ENCODE data around the gene RND2. TPM values are rescaled to one million over a fixed set of nuclear protein-coding genes. Genes with fewer than 3 reads are reported as not detected.

RND2 gene
- total and polyA plus RNA-seq, 2 of the 4 experiments (the other 2 are of a cell fraction), result 1.1 to 1.9 TPM

- WGBS, 2 experiments (ENCODE audit: extremely low coverage in 2 of 2, insufficient read length in 1 of 2), result no CpG with 5 or more reads among the region's 7 CpGs
Measured at GRCh38 chr17:43056051-43056450, 31.0 kb downstream of the RND2 start.

More at GRCh38 chr17:43056051-43056450, 31.0 kb downstream of the RND2 start:
- in situ Hi-C loops (cut with MboI; ENCODE audit: low sequenced_read_pairs) (loop anchor here (25.0 kb wide), 1 partner anchor 94 kb away; the partner anchor contains the start of gene AARSD1), dilution Hi-C loops (cut with HindIII; ENCODE audit: low sequenced_read_pairs, unreplicated experiment) (no loop called here), intact Hi-C loops (cut with micrococcal nuclease) (no loop called here)
- H2BK15ac ChIP-seq (ENCODE audit: low read depth, low read length), result no peak overlapping the region
- H2AK9ac ChIP-seq (replicated peaks; ENCODE audit: low read depth, low read length, poor library complexity), result no peak overlapping the region
- no peak overlapping the region for H3K56ac ChIP-seq (ENCODE audit: extremely low read depth, insufficient read depth, low read length)
- TF ChIP-seq RAD21 (IDR thresholded peaks at IDR 0.05; ENCODE audit: low read length) (no peak), MAZ (IDR thresholded peaks at IDR 0.05; ENCODE audit: borderline replicate concordance, low read depth, low read length) (no peak), POLR2A (IDR thresholded peaks at IDR 0.05; ENCODE audit: low read depth, low read length) (no peak), FOS (IDR thresholded peaks at IDR 0.05; ENCODE audit: low read depth, low read length) (no peak), ELK1 (IDR thresholded peaks at IDR 0.05; ENCODE audit: borderline replicate concordance, low read depth, low read length) (no peak), NFE2L2 (IDR thresholded peaks at IDR 0.05; ENCODE audit: low read depth, low read length) (no peak)
- no peak overlapping the region for H4K8ac ChIP-seq (ENCODE audit: low read depth in 2 of 2, low read length in 2 of 2)
- H2BK20ac ChIP-seq (ENCODE audit: low read depth, low read length), result no peak overlapping the region
- H2AK5ac ChIP-seq (ENCODE audit: low read depth, low read length), result no peak overlapping the region
- no peaks in the 10 kb centered on the region; the same call in 1 of the 2 replicates for H3K36me3 ChIP-seq (ENCODE audit: control insufficient read depth, insufficient read depth, low read length)
- H3K4ac ChIP-seq (ENCODE audit: low read depth, low read length), result no peak overlapping the region
- no peak overlapping the region for H3K23ac ChIP-seq (ENCODE audit: low read depth, low read length)
- H3K4me3 ChIP-seq (ENCODE audit: insufficient read depth, low read depth, low read length), result no peak overlapping the region
- DNase-seq (no peak), ATAC-seq (ENCODE audit: low read depth) (no peak)
- H2BK120ac ChIP-seq (ENCODE audit: low read depth, low read length), result no peak overlapping the region
- no peak overlapping the region for H3K4me2 ChIP-seq (ENCODE audit: low read depth, low read length)
- H2BK5ac ChIP-seq (ENCODE audit: low read depth, low read length, poor library complexity, severe bottlenecking), result no peak overlapping the region
- no peak overlapping the region for H3K14ac ChIP-seq (replicated peaks; ENCODE audit: low read depth, low read length)
- H4K91ac ChIP-seq (ENCODE audit: insufficient read depth, low read depth, low read length), result no peak overlapping the region
- no peaks in the 10 kb centered on the region for H3K9me3 ChIP-seq (ENCODE audit: control insufficient read depth, insufficient read depth, low read length)
- no peaks in the 10 kb centered on the region for H3K4me1 ChIP-seq (ENCODE audit: control insufficient read depth, insufficient read depth, low read length)
- no peaks in the 10 kb centered on the region for H3K79me1 ChIP-seq (ENCODE audit: low read depth in 1 of 2, low read length in 2 of 2)
- no peaks in the 10 kb centered on the region for H3K27me3 ChIP-seq (ENCODE audit: control insufficient read depth, insufficient read depth, low read length)
- H3K18ac ChIP-seq (ENCODE audit: low read depth, low read length), result no peak overlapping the region
- H4K5ac ChIP-seq (ENCODE audit: low read depth, low read length), result no peak overlapping the region
- POLR2A ChIA-PET (ENCODE audit: unreplicated experiment), result no interaction called here
- no TSS peak for BruUV-seq (replicated peaks)
- no peaks in the 10 kb centered on the region for H3K9me1 ChIP-seq (ENCODE audit: insufficient read depth, low read length)
- no peak overlapping the region for H2AFZ ChIP-seq (replicated peaks; ENCODE audit: low read length, poor library complexity)
- no peak overlapping the region for H3K27ac ChIP-seq (ENCODE audit: insufficient read depth, low read length)
- H3K9ac ChIP-seq (ENCODE audit: low read depth, low read length), result no peak overlapping the region
- no peaks in the 10 kb centered on the region for H4K20me1 ChIP-seq (ENCODE audit: insufficient read depth, low read length)
- CTCF ChIA-PET, result no interaction called here

Data from IMR-90 (cell line).